ENCODE results near the gene ZNF213.

The ZNF213 gene

DNA sequence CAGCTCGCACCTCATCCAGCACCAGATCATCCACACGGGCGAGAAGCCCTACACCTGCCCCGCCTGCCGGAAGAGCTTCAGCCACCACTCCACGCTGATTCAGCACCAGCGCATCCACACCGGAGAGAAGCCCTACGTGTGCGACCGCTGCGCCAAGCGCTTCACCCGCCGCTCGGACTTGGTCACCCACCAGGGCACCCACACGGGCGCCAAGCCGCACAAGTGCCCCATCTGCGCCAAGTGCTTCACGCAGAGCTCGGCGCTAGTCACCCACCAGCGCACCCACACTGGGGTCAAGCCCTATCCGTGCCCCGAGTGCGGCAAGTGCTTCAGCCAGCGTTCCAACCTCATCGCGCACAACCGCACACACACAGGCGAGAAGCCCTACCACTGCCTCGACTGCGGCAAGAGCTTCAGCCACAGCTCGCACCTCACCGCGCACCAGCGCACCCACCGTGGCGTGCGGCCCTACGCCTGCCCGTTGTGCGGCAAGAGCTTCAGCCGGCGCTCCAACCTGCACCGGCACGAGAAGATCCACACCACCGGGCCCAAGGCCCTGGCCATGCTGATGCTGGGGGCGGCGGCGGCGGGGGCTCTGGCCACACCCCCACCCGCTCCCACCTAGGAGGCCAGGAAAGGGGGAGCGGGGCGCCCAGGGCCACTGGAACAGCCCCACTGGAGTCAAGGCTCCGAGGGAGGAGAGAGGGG, 15.0 kb upstream of the ZNF213 start:
- no peak overlapping the region for H3K27ac ChIP-seq (ENCODE audit: low read length)
- no peaks in the 10 kb centered on the region for H3K9me2 ChIP-seq (replicated peaks; ENCODE audit: insufficient read depth, low read length)
- H3K4me3 ChIP-seq (ENCODE audit: low read length) = no peak overlapping the region
- H3K4me2 ChIP-seq (ENCODE audit: low read depth, low read length) = no peak overlapping the region
- no peaks in the 10 kb centered on the region for H3K36me3 ChIP-seq (replicated peaks; ENCODE audit: insufficient read depth, low read length)
- no peaks in the 10 kb centered on the region for H3K9me3 ChIP-seq (replicated peaks; ENCODE audit: insufficient read depth, low read length)
- H3K9ac ChIP-seq (ENCODE audit: low read length) = no peak overlapping the region
- H3K27me3 ChIP-seq (replicated peaks; ENCODE audit: insufficient read depth, low read length) = peaks cover 7% of the 10 kb centered on the region; the same call in 1 of the 2 replicates
- TF ChIP-seq EZH2phosphoT487 (IDR thresholded peaks at IDR 0.05; ENCODE audit: low read length) = no peak
- TF ChIP-seq, protein P1, sequence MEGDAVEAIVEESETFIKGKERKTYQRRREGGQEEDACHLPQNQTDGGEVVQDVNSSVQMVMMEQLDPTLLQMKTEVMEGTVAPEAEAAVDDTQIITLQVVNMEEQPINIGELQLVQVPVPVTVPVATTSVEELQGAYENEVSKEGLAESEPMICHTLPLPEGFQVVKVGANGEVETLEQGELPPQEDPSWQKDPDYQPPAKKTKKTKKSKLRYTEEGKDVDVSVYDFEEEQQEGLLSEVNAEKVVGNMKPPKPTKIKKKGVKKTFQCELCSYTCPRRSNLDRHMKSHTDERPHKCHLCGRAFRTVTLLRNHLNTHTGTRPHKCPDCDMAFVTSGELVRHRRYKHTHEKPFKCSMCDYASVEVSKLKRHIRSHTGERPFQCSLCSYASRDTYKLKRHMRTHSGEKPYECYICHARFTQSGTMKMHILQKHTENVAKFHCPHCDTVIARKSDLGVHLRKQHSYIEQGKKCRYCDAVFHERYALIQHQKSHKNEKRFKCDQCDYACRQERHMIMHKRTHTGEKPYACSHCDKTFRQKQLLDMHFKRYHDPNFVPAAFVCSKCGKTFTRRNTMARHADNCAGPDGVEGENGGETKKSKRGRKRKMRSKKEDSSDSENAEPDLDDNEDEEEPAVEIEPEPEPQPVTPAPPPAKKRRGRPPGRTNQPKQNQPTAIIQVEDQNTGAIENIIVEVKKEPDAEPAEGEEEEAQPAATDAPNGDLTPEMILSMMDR (IDR thresholded peaks at IDR 0.05; ENCODE audit: low read length) = no peak
- TF ChIP-seq EZH2 (optimal IDR thresholded peaks at IDR 0.05; ENCODE audit: low read depth, low read length) = no peak
- no peaks in the 10 kb centered on the region for H4K20me1 ChIP-seq (ENCODE audit: insufficient read depth, low read length)
- H3K79me2 ChIP-seq (ENCODE audit: low read length) = no peaks in the 10 kb centered on the region
- H3K4me1 ChIP-seq (ENCODE audit: low read length) = peaks cover 3% of the 10 kb centered on the region; the same call in 1 of the 2 replicates
- H3F3A ChIP-seq (ENCODE audit: insufficient read depth, low read length) = peaks cover 5% of the 10 kb centered on the region; the same call in 1 of the 2 replicates
- DNase-seq = no peak
- no peak overlapping the region for H2AFZ ChIP-seq (ENCODE audit: low read length)

DNA sequence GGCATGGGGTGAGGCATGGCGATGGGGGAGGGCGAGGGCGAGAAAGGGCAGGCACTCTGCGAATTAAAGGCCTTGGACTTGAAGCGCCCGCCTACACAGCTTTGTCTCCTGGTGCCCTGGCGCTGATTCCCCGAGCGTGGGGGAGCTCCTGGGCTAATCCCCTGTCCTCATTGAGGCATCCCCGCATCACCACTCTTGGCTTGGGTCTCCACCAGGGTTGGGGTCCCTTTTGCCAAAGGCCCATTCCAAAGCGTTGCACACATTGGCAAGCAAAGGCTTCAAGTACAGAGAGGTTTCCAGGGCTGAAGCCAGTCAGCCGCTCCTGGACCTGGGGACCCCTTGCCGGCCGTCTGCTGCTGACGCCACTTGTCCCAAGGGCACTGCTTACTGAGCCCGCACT, 14.4 kb upstream of the ZNF213 start:
- Histone ChIP-seq H2AFZ (ENCODE audit: low read length) (no peak overlapping the region), H3K36me3 (replicated peaks; ENCODE audit: insufficient read depth, low read length) (no peaks in the 10 kb centered on the region), H3K79me2 (ENCODE audit: low read length) (no peaks in the 10 kb centered on the region), H3K9me2 (replicated peaks; ENCODE audit: insufficient read depth, low read length) (no peaks in the 10 kb centered on the region), H3K4me2 (ENCODE audit: low read depth, low read length) (no peak overlapping the region), H3F3A (ENCODE audit: insufficient read depth, low read length) (peaks cover 5% of the 10 kb centered on the region; the same call in 1 of the 2 replicates), H3K27me3 (replicated peaks; ENCODE audit: insufficient read depth, low read length) (peaks cover 7% of the 10 kb centered on the region; the same call in 1 of the 2 replicates), H3K9me3 (replicated peaks; ENCODE audit: insufficient read depth, low read length) (no peaks in the 10 kb centered on the region), H3K27ac (ENCODE audit: low read length) (no peak overlapping the region), H4K20me1 (ENCODE audit: insufficient read depth, low read length) (no peaks in the 10 kb centered on the region), H3K9ac (ENCODE audit: low read length) (no peak overlapping the region), H3K4me1 (ENCODE audit: low read length) (peaks cover 3% of the 10 kb centered on the region), H3K4me3 (ENCODE audit: low read length) (no peak overlapping the region)
- no peak for DNase-seq
- TF ChIP-seq EZH2 (optimal IDR thresholded peaks at IDR 0.05; ENCODE audit: low read depth, low read length) = no peak

DNA sequence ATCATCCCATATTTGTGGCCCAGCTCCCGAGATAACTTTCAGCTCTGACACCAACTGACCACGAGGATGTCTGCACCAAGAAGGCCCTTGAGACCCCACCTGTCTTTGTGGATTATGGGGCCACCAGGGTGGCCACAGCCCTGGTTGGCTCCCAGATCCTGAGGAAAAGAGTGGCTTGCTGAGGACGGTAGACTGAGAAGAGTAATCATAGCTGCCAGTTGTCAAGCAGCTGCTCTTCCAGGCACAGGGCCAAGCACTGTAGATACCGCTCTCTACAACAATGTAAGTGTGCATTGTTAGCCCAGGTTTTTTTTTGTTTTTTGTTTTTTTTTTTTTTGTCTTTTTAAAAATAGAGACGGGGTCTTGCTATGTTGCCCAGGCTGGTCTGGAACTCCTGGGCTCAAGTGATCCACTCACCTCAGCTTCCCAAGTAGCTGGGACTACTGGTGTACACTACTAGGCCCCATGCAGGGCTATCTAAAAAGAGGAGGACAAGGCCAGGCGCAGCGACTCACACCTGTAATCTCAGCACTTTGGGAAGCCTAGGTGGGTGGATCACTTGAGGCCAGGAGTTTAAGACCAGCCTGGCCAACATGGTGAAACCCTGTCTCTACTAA, 12.9 kb upstream of the ZNF213 start:
- Histone ChIP-seq H3K4me3 (ENCODE audit: low read length) (no peak overlapping the region), H3K9me3 (replicated peaks; ENCODE audit: insufficient read depth, low read length) (no peaks in the 10 kb centered on the region), H3K4me2 (ENCODE audit: low read depth, low read length) (no peak overlapping the region), H3K27me3 (replicated peaks; ENCODE audit: insufficient read depth, low read length) (peaks cover 7% of the 10 kb centered on the region; the same call in 1 of the 2 replicates), H3K9ac (ENCODE audit: low read length) (no peak overlapping the region), H3K79me2 (ENCODE audit: low read length) (no peaks in the 10 kb centered on the region), H2AFZ (ENCODE audit: low read length) (no peak overlapping the region), H3K4me1 (ENCODE audit: low read length) (peaks cover 3% of the 10 kb centered on the region), H3K9me2 (replicated peaks; ENCODE audit: insufficient read depth, low read length) (no peaks in the 10 kb centered on the region), H4K20me1 (ENCODE audit: insufficient read depth, low read length) (no peaks in the 10 kb centered on the region), H3K36me3 (replicated peaks; ENCODE audit: insufficient read depth, low read length) (no peaks in the 10 kb centered on the region), H3K27ac (ENCODE audit: low read length) (no peak overlapping the region), H3F3A (ENCODE audit: insufficient read depth, low read length) (peaks cover 9% of the 10 kb centered on the region; the same call in 1 of the 2 replicates)
- DNase-seq = no peak
- TF ChIP-seq EZH2 (optimal IDR thresholded peaks at IDR 0.05; ENCODE audit: low read depth, low read length) (no peak), EZH2phosphoT487 (IDR thresholded peaks at IDR 0.05; ENCODE audit: low read length) (no peak)
- TF ChIP-seq, protein P1 (IDR thresholded peaks at IDR 0.05; ENCODE audit: low read length) = no peak
